Breast epithelium (tissue), 4 donors: Measurements from ENCODE around the gene SRGAP1. TPM values are rescaled to one million over a fixed set of nuclear protein-coding genes. Genes with fewer than 3 reads are reported as not detected.

ENCODE experiments used
- DNase-seq, 2 donors: peaks; one replicate each; pipeline ENCODE4 v3.0.0-alpha.2; 2019; ENCODE audit warnings: low spot score in 2 of 2
- H3K27ac ChIP-seq, 2 donors: fragments of 200-600 bp; sonication (generic) in 1 of 2; one replicate each; pipeline ENCODE4 v1.5.1; 2016 to 2019; ENCODE audit warnings: mild to moderate bottlenecking in 1 of 2
- H3K27me3 ChIP-seq, 2 donors: fragments of 200-600 bp; sonication (generic) in 1 of 2; one replicate each; pipeline versions ENCODE4 v1.5.1 to v1.6.0; 2017 to 2019; ENCODE audit warnings: control low read depth in 1 of 2, mild to moderate bottlenecking in 1 of 2
- H3K36me3 ChIP-seq: fragments of 200-600 bp; one replicate; pipeline ENCODE4 v1.5.1; 2019
- H3K4me1 ChIP-seq, 2 donors: fragments of 200-600 bp; sonication (generic); one replicate each; pipeline ENCODE4 v1.5.1; 2016 to 2019; ENCODE audit warnings: control low read depth in 1 of 2
- H3K4me3 ChIP-seq, 3 donors: fragments of 200-600 bp; sonication (generic); 1 replicate in 2 of 3; 2 replicates in 1 of 3; pipeline ENCODE4 v1.5.1; 2016 to 2019; ENCODE audit warnings: mild to moderate bottlenecking in 3 of 3, moderate library complexity in 2 of 3
- H3K9me3 ChIP-seq, 2 donors: fragments of 200-600 bp; sonication (generic) in 1 of 2; one replicate each; pipeline ENCODE4 v1.5.1; 2016 to 2019; ENCODE audit warnings: control low read depth in 1 of 2
- CTCF ChIP-seq, 3 donors: fragments of 450-650 bp; IDR thresholded peaks; one replicate each; pipeline ENCODE4 v1.5.1; 2016 to 2017; ENCODE audit warnings: antibody characterized with exemption in 3 of 3, mild to moderate bottlenecking in 3 of 3, moderate library complexity in 3 of 3
- POLR2A ChIP-seq: fragments of 450-650 bp; IDR thresholded peaks from one replicate; pipeline ENCODE4 v1.6.1; 2016; ENCODE audit warnings: antibody characterized with exemption, mild to moderate bottlenecking, moderate library complexity
- POLR2AphosphoS5 ChIP-seq, 3 donors: sonication (generic); formaldehyde crosslinking; IDR thresholded peaks; one replicate each; pipeline ENCODE4 v1.6.1; 2017; ENCODE audit warnings: antibody characterized with exemption in 3 of 3
- intact Hi-C: fragments of 100-400 bp; cut with DNase I; formaldehyde crosslinking; loops from one replicate; pipeline ENCODE4 v1.15.1; 2023; ENCODE audit warnings: low total_unique reads
- total RNA-seq, 3 donors: library from RNA; depleted of rRNA; stranded (reverse); fragments of >200 nt; gene quantifications; one replicate each; pipeline ENCODE4 v1.1.0, GENCODE V29; 2016

SRGAP1 gene
- total RNA-seq, 3 donors from 2014 or later, result 20.3 to 58.7 (median 29.3) TPM

GRCh38 chr12:63900922-63901793, 56.7 kb downstream of the SRGAP1 start:
- no peaks in the 10 kb centered on the region for H3K4me1 ChIP-seq
- no peaks in the 10 kb centered on the region for H3K36me3 ChIP-seq
- TF ChIP-seq POLR2AphosphoS5 (IDR thresholded peaks at IDR 0.05) (no peak), POLR2A (no peak), CTCF (IDR thresholded peaks at IDR 0.05) (no peak)
- peak overlapping the region; percentile 26 to 41 for H3K27ac ChIP-seq
- intact Hi-C loops, result no loop called here
- H3K4me3 ChIP-seq, result no peak overlapping the region
- DNase-seq, result no peak
- H3K27me3 ChIP-seq, result no peaks in the 10 kb centered on the region
- no peaks in the 10 kb centered on the region for H3K9me3 ChIP-seq

- intact Hi-C loops, result no loop called here
These were observed 60.2 kb downstream of the SRGAP1 start for GRCh38 chr12:63904653-63905052.

GRCh38 chr12:63905544-63905943, 61.0 kb downstream of the SRGAP1 start:
- intact Hi-C loops, result no loop called here
- TF ChIP-seq CTCF (IDR thresholded peaks at IDR 0.05), result no peak
- TF ChIP-seq POLR2AphosphoS5 (IDR thresholded peaks at IDR 0.05), result no peak
- no peak for TF ChIP-seq POLR2A
- no peaks in the 10 kb centered on the region for H3K9me3 ChIP-seq
- DNase-seq, result no peak
- H3K27me3 ChIP-seq, result no peaks in the 10 kb centered on the region
- H3K36me3 ChIP-seq, result no peaks in the 10 kb centered on the region
- no peak overlapping the region for H3K4me3 ChIP-seq
- no peaks in the 10 kb centered on the region for H3K4me1 ChIP-seq
- no peak overlapping the region for H3K27ac ChIP-seq

More at GRCh38 chr12:63904653-63905052, 60.2 kb downstream of the SRGAP1 start:
- Histone ChIP-seq H3K9me3 (no peaks in the 10 kb centered on the region), H3K4me1 (no peaks in the 10 kb centered on the region), H3K27ac (no peak overlapping the region), H3K4me3 (no peak overlapping the region), H3K36me3 (no peaks in the 10 kb centered on the region), H3K27me3 (no peaks in the 10 kb centered on the region)
- no peak for TF ChIP-seq CTCF (IDR thresholded peaks at IDR 0.05)
- no peak for TF ChIP-seq POLR2A
- TF ChIP-seq POLR2AphosphoS5 (IDR thresholded peaks at IDR 0.05), result no peak
- no peak for DNase-seq

- no peak overlapping the region for H3K4me3 ChIP-seq
- H3K9me3 ChIP-seq, result no peaks in the 10 kb centered on the region
- H3K27me3 ChIP-seq, result no peaks in the 10 kb centered on the region
- intact Hi-C loops, result no loop called here
- no peaks in the 10 kb centered on the region for H3K4me1 ChIP-seq
- H3K27ac ChIP-seq, result no peak overlapping the region
- no peaks in the 10 kb centered on the region for H3K36me3 ChIP-seq
- TF ChIP-seq CTCF (IDR thresholded peaks at IDR 0.05) (no peak), POLR2AphosphoS5 (IDR thresholded peaks at IDR 0.05) (no peak), POLR2A (no peak)
- DNase-seq, result no peak
These were observed 62.4 kb downstream of the SRGAP1 start for GRCh38 chr12:63906876-63907275.

GRCh38 chr12:63907561-63907960, 63.1 kb downstream of the SRGAP1 start:
- Histone ChIP-seq H3K27me3 (no peaks in the 10 kb centered on the region), H3K4me3 (no peak overlapping the region), H3K4me1 (no peaks in the 10 kb centered on the region), H3K9me3 (no peaks in the 10 kb centered on the region), H3K27ac (no peak overlapping the region), H3K36me3 (no peaks in the 10 kb centered on the region)
- no peak for TF ChIP-seq POLR2A
- TF ChIP-seq CTCF (IDR thresholded peaks at IDR 0.05), result no peak
- no peak for TF ChIP-seq POLR2AphosphoS5 (IDR thresholded peaks at IDR 0.05)
- DNase-seq, result no peak
- intact Hi-C loops, result no loop called here
